GM23248 (cell line): ENCODE results near the gene ORC2. TPM values are rescaled to one million over a fixed set of nuclear protein-coding genes. Genes with fewer than 3 reads are reported as not detected.

Experiments
- DNase-seq: peaks from one replicate; pipeline ENCODE4 v3.0.0-alpha.2; 2015
- H2AFZ ChIP-seq: fragments of 200-600 bp; sonication (generic); 2 replicates; pipeline ENCODE4 v1.6.1; 2016; ENCODE audit warnings: antibody characterized with exemption
- H3F3A ChIP-seq: fragments of 200-600 bp; sonication (generic); 2 replicates; pipeline ENCODE4 v1.6.1; 2016; ENCODE audit warnings: mild to moderate bottlenecking, antibody characterized with exemption, mixed run types; ENCODE audit not compliant: insufficient read depth
- H3K27ac ChIP-seq: fragments of 200-600 bp; sonication (generic); 2 replicates; pipeline ENCODE4 v1.5.1; 2016; ENCODE audit warnings: mild to moderate bottlenecking
- H3K27me3 ChIP-seq: fragments of 200-600 bp; sonication (generic); replicated peaks from 2 replicates; pipeline ENCODE4 v1.6.1; 2016; ENCODE audit warnings: mild to moderate bottlenecking; ENCODE audit not compliant: insufficient read depth
- H3K36me3 ChIP-seq: fragments of 200-600 bp; sonication (generic); 2 replicates; pipeline ENCODE4 v1.6.1; 2016; ENCODE audit warnings: low read depth, mild to moderate bottlenecking
- H3K4me1 ChIP-seq: fragments of 200-600 bp; sonication (generic); 2 replicates; pipeline ENCODE4 v1.6.1; 2016; ENCODE audit warnings: mild to moderate bottlenecking; ENCODE audit not compliant: insufficient read depth
- H3K4me2 ChIP-seq: fragments of 200-600 bp; sonication (generic); one replicate; pipeline ENCODE4 v1.6.1; 2016; ENCODE audit warnings: mild to moderate bottlenecking; ENCODE audit not compliant: unreplicated experiment
- H3K4me3 ChIP-seq: fragments of 200-600 bp; sonication (generic); 2 replicates; pipeline ENCODE4 v1.5.1; 2016; ENCODE audit warnings: mild to moderate bottlenecking
- H3K79me2 ChIP-seq: fragments of 200-600 bp; sonication (generic); 2 replicates; pipeline ENCODE4 v1.6.1; 2016; ENCODE audit warnings: mild to moderate bottlenecking; ENCODE audit not compliant: insufficient read depth
- H3K9ac ChIP-seq: fragments of 200-600 bp; sonication (generic); 2 replicates; pipeline ENCODE4 v1.6.1; 2016; ENCODE audit warnings: mild to moderate bottlenecking
- H3K9me2 ChIP-seq: fragments of 200-600 bp; sonication (generic); 2 replicates; pipeline ENCODE4 v1.6.1; 2016; ENCODE audit warnings: mixed run types, mild to moderate bottlenecking, moderate library complexity; ENCODE audit not compliant: insufficient read depth
- H3K9me3 ChIP-seq: fragments of 200-600 bp; sonication (generic); one replicate; pipeline ENCODE4 v1.6.1; 2017; ENCODE audit warnings: low read depth
- H4K20me1 ChIP-seq: fragments of 200-600 bp; sonication (generic); 2 replicates; pipeline ENCODE4 v1.6.0; 2016; ENCODE audit not compliant: insufficient read depth
- EZH2 ChIP-seq: fragments of 200-600 bp; sonication (generic); IDR thresholded peaks from 2 replicates; pipeline ENCODE4 v1.6.1; 2018; ENCODE audit warnings: antibody characterized with exemption, mild to moderate bottlenecking; ENCODE audit not compliant: insufficient read depth, poor library complexity, severe bottlenecking
- EZH2phosphoT487 ChIP-seq: fragments of 200-600 bp; sonication (generic); IDR thresholded peaks from 2 replicates; pipeline ENCODE4 v1.6.1; 2018; ENCODE audit warnings: antibody characterized with exemption, moderate library complexity, mild to moderate bottlenecking, low read depth; ENCODE audit not compliant: insufficient read depth
- WGBS, 2 experiments: methylation state at CpG; one replicate each; pipeline ENCODE4 v1.1.6; 2015 to 2017; ENCODE audit warnings: low lambda C conversion rate in 2 of 2, low coverage in 1 of 2; ENCODE audit errors: missing lambda C conversion rate in 2 of 2; 5-methylcytosine and 5-hydroxymethylcytosine counted together
- in situ Hi-C: fragments of 300-500 bp; cut with MboI; formaldehyde crosslinking; loops from 2 replicates; pipeline ENCODE4 v1.15.0; 2020
- polyA plus RNA-seq: library from polyadenylated mRNA; unstranded; fragments of >200 nt; fragmentation: Nextera tagmentation; extraction: Ambion mirVana; gene quantifications from 2 replicates; pipeline ENCODE4 v1.2.1, GENCODE V29; 2016
- total RNA-seq: library from RNA; depleted of rRNA; stranded (reverse); fragments of >200 nt; shearing (Covaris generic); gene quantifications from 2 replicates; pipeline ENCODE4 v1.2.3, GENCODE V29; 2014

Gene ORC2
- total and polyA plus RNA-seq, 2 experiments from 2014 or later = 5.4 to 8.8 TPM

- Histone ChIP-seq H3K36me3 (peaks cover 24% of the 10 kb centered on the region), H2AFZ (no peak overlapping the region), H3K4me1 (no peaks in the 10 kb centered on the region), H3K27ac (no peak overlapping the region), H3K79me2 (no peaks in the 10 kb centered on the region), H3K9ac (no peak overlapping the region), H3K4me2 (no peak overlapping the region), H3K9me2 (no peaks in the 10 kb centered on the region), H3F3A (no peaks in the 10 kb centered on the region), H3K9me3 (no peaks in the 10 kb centered on the region), H4K20me1 (no peaks in the 10 kb centered on the region), H3K27me3 (no peaks in the 10 kb centered on the region), H3K4me3 (no peak overlapping the region)
- TF ChIP-seq EZH2phosphoT487 (no peak), EZH2 (no peak)
- DNase-seq = no peak
- 98 to 100% methylated on average over 6 of the region's 6 CpGs for WGBS, 2 experiments
- in situ Hi-C loops = loop anchor here (25.0 kb wide), 1 partner anchor 911 kb away; the partner anchor contains the start of genes MAIP1 and TYW5
Measured at GRCh38 chr2:200873560-200873959, 89.9 kb downstream of the ORC2 start.

- WGBS, 2 experiments = 22 to 27% methylated on average over 3 of the region's 3 CpGs
- Histone ChIP-seq H3K27me3 (no peaks in the 10 kb centered on the region), H3K4me1 (peaks cover 13% of the 10 kb centered on the region), H3K4me3 (no peak overlapping the region), H3K9me3 (no peaks in the 10 kb centered on the region), H4K20me1 (no peaks in the 10 kb centered on the region), H3K27ac (no peak overlapping the region), H3K4me2 (no peak overlapping the region), H3K79me2 (no peaks in the 10 kb centered on the region), H3K9me2 (no peaks in the 10 kb centered on the region), H2AFZ (no peak overlapping the region), H3K36me3 (peaks cover 20% of the 10 kb centered on the region), H3F3A (peaks cover 20% of the 10 kb centered on the region; the same call in 1 of the 2 replicates), H3K9ac (no peak overlapping the region)
- no peak for DNase-seq
- no peak for TF ChIP-seq EZH2
- TF ChIP-seq EZH2phosphoT487 = no peak
- in situ Hi-C loops = loop anchor here (25.0 kb wide), 1 partner anchor 909 kb away; the partner anchor contains the start of genes MAIP1 and TYW5
Measured at GRCh38 chr2:200871151-200871550, 92.3 kb downstream of the ORC2 start.

- Histone ChIP-seq H3K9me3 (no peaks in the 10 kb centered on the region), H3K27me3 (no peaks in the 10 kb centered on the region), H3K4me3 (no peak overlapping the region), H3K9me2 (no peaks in the 10 kb centered on the region), H3K4me1 (peaks cover 16% of the 10 kb centered on the region), H3K27ac (no peak overlapping the region), H3K9ac (no peak overlapping the region), H4K20me1 (no peaks in the 10 kb centered on the region), H3K4me2 (no peak overlapping the region), H3K79me2 (peaks cover 4% of the 10 kb centered on the region), H2AFZ (no peak overlapping the region), H3K36me3 (0 out of 2 replicates have a peak, but pooled peaks cover 3% of the 10 kb centered on the region), H3F3A (peaks cover 20% of the 10 kb centered on the region; the same call in 1 of the 2 replicates)
- TF ChIP-seq EZH2phosphoT487 (no peak), EZH2 (no peak)
- in situ Hi-C loops = loop anchor here (25.0 kb wide), 1 partner anchor 907 kb away; the partner anchor contains the start of genes MAIP1 and TYW5
- no peak for DNase-seq
- WGBS, 2 experiments = 95 to 98% methylated on average over 2 of the region's 2 CpGs
Measured at GRCh38 chr2:200869014-200869413, 94.4 kb downstream of the ORC2 start.

- Histone ChIP-seq H3K9ac (peak within 1 kb of the TSS; percentile 100), H3K79me2 (peaks cover 50% of the 10 kb centered on the region), H3K27ac (peak within 1 kb of the TSS; percentile 99), H2AFZ (peak within 1 kb of the TSS; percentile 91), H3K4me3 (peak within 1 kb of the TSS; percentile 98), H3K4me2 (peak within 1 kb of the TSS; percentile 88), H3K9me3 (no peaks in the 10 kb centered on the region), H3K9me2 (no peaks in the 10 kb centered on the region), H4K20me1 (peaks cover 21% of the 10 kb centered on the region), H3K27me3 (no peaks in the 10 kb centered on the region), H3K4me1 (peaks cover 45% of the 10 kb centered on the region), H3F3A (peaks cover 55% of the 10 kb centered on the region), H3K36me3 (peaks cover 17% of the 10 kb centered on the region)
- TF ChIP-seq EZH2 (no peak), EZH2phosphoT487 (no peak)
- DNase-seq = peak; percentile 98
- 1 to 3% methylated on average over 70 to 89 of the region's 89 CpGs for WGBS, 2 experiments
- in situ Hi-C loops = loop anchor here (25.0 kb wide), 1 partner anchor 902 kb away; the partner anchor contains the start of genes MAIP1 and TYW5
Measured at GRCh38 chr2:200864176-200865034, 99.1 kb downstream of the ORC2 start, which contains the start of gene CLK1. CLK1 (minus strand) TSS chr2:200864658; CDS start chr2:200861862, 2,796 bp downstream.
